Activated CD4-positive, alpha-beta T cell treated with anti-CD3 and anti-CD28 coated beads, Interleukin-2, amount 50 U/mL, for 16 hours (primary cell): ENCODE results near the gene METTL18.

Source experiments
- DNase-seq: peaks from one replicate; pipeline ENCODE4 v3.0.0-alpha.2; 2020

The METTL18 gene

GRCh38 chr1:169784102-169784501, 10.6 kb downstream of the METTL18 start:
- no peak for DNase-seq

- DNase-seq = no peak
Measured at GRCh38 chr1:169782596-169782995, 12.1 kb downstream of the METTL18 start.

- no peak for DNase-seq
Measured at GRCh38 chr1:169779970-169780369, 14.7 kb downstream of the METTL18 start.

- DNase-seq = no peak
Measured at GRCh38 chr1:169779150-169779549, 15.6 kb downstream of the METTL18 start.

- DNase-seq = no peak
Measured at GRCh38 chr1:169776440-169776839, 18.3 kb downstream of the METTL18 start.

GRCh38 chr1:169768161-169768560, 26.5 kb downstream of the METTL18 start:
- DNase-seq = no peak

GRCh38 chr1:169765580-169766331, 29.0 kb downstream of the METTL18 start:
- DNase-seq = no peak

GRCh38 chr1:169764919-169765318, 29.8 kb downstream of the METTL18 start:
- DNase-seq = no peak

- DNase-seq = no peak
Measured at GRCh38 chr1:169762699-169763098, 32.0 kb downstream of the METTL18 start.

GRCh38 chr1:169759038-169759437, 35.7 kb downstream of the METTL18 start:
- DNase-seq = no peak

- DNase-seq = no peak
Measured at GRCh38 chr1:169753549-169753948, 41.2 kb downstream of the METTL18 start.

GRCh38 chr1:169750041-169750440, 44.7 kb downstream of the METTL18 start:
- no peak for DNase-seq

- DNase-seq = no peak
Measured at GRCh38 chr1:169746550-169746949, 48.2 kb downstream of the METTL18 start.

GRCh38 chr1:169745015-169745861, 49.5 kb downstream of the METTL18 start:
- DNase-seq = no peak
